ENCODE results near the gene CD38. TPM values are rescaled to one million over a fixed set of nuclear protein-coding genes. Genes with fewer than 3 reads are reported as not detected.

CD38 gene
- polyA plus RNA-seq, 1 donor from 2014 or later = 0.21 TPM

- H3K27ac ChIP-seq (ENCODE audit: low read length) = no peak overlapping the region
- no peaks in the 10 kb centered on the region for H3K27me3 ChIP-seq (ENCODE audit: insufficient read depth, low read depth, low read length)
- H3K9me2 ChIP-seq (ENCODE audit: insufficient read depth, low read length) = no peaks in the 10 kb centered on the region
- TF ChIP-seq POLR2AphosphoS5 (IDR thresholded peaks at IDR 0.05) = no peak
- no peak for TF ChIP-seq REST (IDR thresholded peaks at IDR 0.05; ENCODE audit: borderline replicate concordance)
- no peak for TF ChIP-seq CTCF (IDR thresholded peaks at IDR 0.05; ENCODE audit: poor library complexity, severe bottlenecking)
- TF ChIP-seq TAF1 (IDR thresholded peaks at IDR 0.05; ENCODE audit: low read depth) = no peak
- TF ChIP-seq EZH2 (IDR thresholded peaks at IDR 0.05; ENCODE audit: borderline replicate concordance, insufficient read depth, low read length, poor library complexity, severe bottlenecking) = no peak
- TF ChIP-seq SMC3 (conservative IDR thresholded peaks at IDR 0.05; ENCODE audit: poor library complexity) = no peak
- no peak for TF ChIP-seq EP300 (conservative IDR thresholded peaks at IDR 0.05; ENCODE audit: poor library complexity, severe bottlenecking)
- no peak for TF ChIP-seq RAD21 (conservative IDR thresholded peaks at IDR 0.05)
- no peak for TF ChIP-seq MXI1 (conservative IDR thresholded peaks at IDR 0.05; ENCODE audit: poor library complexity, severe bottlenecking)
- no peaks in the 10 kb centered on the region for H4K20me1 ChIP-seq (ENCODE audit: insufficient read depth)
- no peaks in the 10 kb centered on the region for H3F3A ChIP-seq (ENCODE audit: insufficient read depth, low read length, poor library complexity, severe bottlenecking)
- H2AFZ ChIP-seq (ENCODE audit: low read depth, low read length) = no peak overlapping the region
- no peak overlapping the region for H3K9ac ChIP-seq (ENCODE audit: low read length)
- no peak overlapping the region for H3K4me2 ChIP-seq (ENCODE audit: low read length)
- no peaks in the 10 kb centered on the region for H3K9me3 ChIP-seq (ENCODE audit: low read length)
- no peaks in the 10 kb centered on the region for H3K79me2 ChIP-seq (replicated peaks; ENCODE audit: insufficient read depth, low read length)
- H3K36me3 ChIP-seq (ENCODE audit: insufficient read depth, low read length) = no peaks in the 10 kb centered on the region
- H3K4me3 ChIP-seq (ENCODE audit: low read length) = no peak overlapping the region
These were observed 113.2 kb downstream of the CD38 start for GRCh38 chr4:15891312-15891711.

- Histone ChIP-seq H3K36me3 (ENCODE audit: insufficient read depth, low read length) (no peaks in the 10 kb centered on the region), H3K9me3 (ENCODE audit: low read length) (no peaks in the 10 kb centered on the region), H3K4me3 (ENCODE audit: low read length) (no peak overlapping the region), H3K9ac (ENCODE audit: low read length) (no peak overlapping the region), H3F3A (ENCODE audit: insufficient read depth, low read length, poor library complexity, severe bottlenecking) (no peaks in the 10 kb centered on the region), H2AFZ (ENCODE audit: low read depth, low read length) (no peak overlapping the region), H3K79me2 (replicated peaks; ENCODE audit: insufficient read depth, low read length) (no peaks in the 10 kb centered on the region), H3K4me2 (ENCODE audit: low read length) (no peak overlapping the region), H3K9me2 (ENCODE audit: insufficient read depth, low read length) (no peaks in the 10 kb centered on the region), H3K27ac (ENCODE audit: low read length) (no peak overlapping the region), H4K20me1 (ENCODE audit: insufficient read depth) (no peaks in the 10 kb centered on the region), H3K27me3 (ENCODE audit: insufficient read depth, low read depth, low read length) (no peaks in the 10 kb centered on the region)
- TF ChIP-seq POLR2AphosphoS5 (IDR thresholded peaks at IDR 0.05) (no peak), REST (IDR thresholded peaks at IDR 0.05; ENCODE audit: borderline replicate concordance) (no peak), CTCF (IDR thresholded peaks at IDR 0.05; ENCODE audit: poor library complexity, severe bottlenecking) (no peak)
These were observed 115.8 kb downstream of the CD38 start for GRCh38 chr4:15893962-15894361.

Data from neural cell (in vitro differentiated cells).